Stimulated activated naive CD8-positive, alpha-beta T cell treated with anti-CD3 and anti-CD28 coated beads, Interleukin-15, Interleukin-2, amounts not matched to agents 100 ng/mL and 50 ng/mL, for 24 hours (primary cell): ENCODE measurements around the gene ZNF639.
"Not testable (repeated sequence)": the region's sequence is repeated elsewhere in the genome, so short reads cannot be mapped to it uniquely, and the experiment has no call there.

Experiments
- H3K27ac Mint-ChIP-seq: one replicate; pipeline ENCODE4 v1.8.0; 2021; ENCODE audit warnings: mild to moderate bottlenecking, mixed read lengths
- H3K27me3 Mint-ChIP-seq: one replicate; pipeline ENCODE4 v1.8.0; 2021; ENCODE audit warnings: mixed read lengths
- H3K36me3 Mint-ChIP-seq: one replicate; pipeline ENCODE4 v1.8.0; 2021; ENCODE audit warnings: low read depth, mixed read lengths
- H3K4me1 Mint-ChIP-seq: one replicate; pipeline ENCODE4 v1.8.0; 2021; ENCODE audit warnings: low read depth, mixed read lengths
- H3K4me3 Mint-ChIP-seq: one replicate; pipeline ENCODE4 v1.8.0; 2021; ENCODE audit warnings: mild to moderate bottlenecking, mixed read lengths
- H3K9me3 Mint-ChIP-seq: one replicate; pipeline ENCODE4 v1.8.0; 2021; ENCODE audit warnings: mixed read lengths

Gene ZNF639

GRCh38 chr3:179322286-179323196 lies at the start of gene ZNF639:
Gene ZNF639, plus strand, starts transcription at chr3:179323031. Its CDS starts 5,263 bp downstream, at chr3:179328294.
- Mint-ChIP-seq H3K36me3 (peaks cover 23% of the 10 kb centered on the region), H3K4me1 (peaks cover 38% of the 10 kb centered on the region), H3K4me3 (peak within 1 kb of the TSS; percentile 95), H3K27me3 (no peaks in the 10 kb centered on the region), H3K27ac (peak within 1 kb of the TSS; percentile 97), H3K9me3 (no peaks in the 10 kb centered on the region)

GRCh38 chr3:179274434-179274833 lies 48.4 kb upstream of the ZNF639 start:
- H3K9me3 Mint-ChIP-seq, H3K36me3 Mint-ChIP-seq, H3K4me3 Mint-ChIP-seq, H3K27ac Mint-ChIP-seq, H3K4me1 Mint-ChIP-seq: not testable (repeated sequence)
- peaks cover 10% of the 10 kb centered on the region for H3K27me3 Mint-ChIP-seq

- Mint-ChIP-seq H3K4me3 (no peak overlapping the region), H3K27me3 (peaks cover 16% of the 10 kb centered on the region), H3K36me3 (no peaks in the 10 kb centered on the region), H3K27ac (no peak overlapping the region), H3K9me3 (no peaks in the 10 kb centered on the region), H3K4me1 (no peaks in the 10 kb centered on the region)
These were observed 46.8 kb upstream of the ZNF639 start for GRCh38 chr3:179276001-179276400.

GRCh38 chr3:179276743-179277142 lies 46.1 kb upstream of the ZNF639 start:
- H3K36me3 Mint-ChIP-seq, result no peaks in the 10 kb centered on the region
- no peaks in the 10 kb centered on the region for H3K9me3 Mint-ChIP-seq

GRCh38 chr3:179278151-179278550 lies 44.7 kb upstream of the ZNF639 start:
- H3K27me3 Mint-ChIP-seq, result peaks cover 25% of the 10 kb centered on the region
- no peak overlapping the region for H3K4me3 Mint-ChIP-seq
- no peaks in the 10 kb centered on the region for H3K36me3 Mint-ChIP-seq
- H3K4me1 Mint-ChIP-seq, result no peaks in the 10 kb centered on the region
- H3K27ac Mint-ChIP-seq, result no peak overlapping the region
- no peaks in the 10 kb centered on the region for H3K9me3 Mint-ChIP-seq

More at GRCh38 chr3:179276743-179277142, 46.1 kb upstream of the ZNF639 start:
- Mint-ChIP-seq H3K27me3 (peaks cover 16% of the 10 kb centered on the region), H3K4me3 (no peak overlapping the region), H3K4me1 (no peaks in the 10 kb centered on the region), H3K27ac (no peak overlapping the region)

- Mint-ChIP-seq H3K4me3 (no peak overlapping the region), H3K4me1 (no peaks in the 10 kb centered on the region), H3K36me3 (no peaks in the 10 kb centered on the region), H3K27me3 (peaks cover 25% of the 10 kb centered on the region), H3K27ac (no peak overlapping the region), H3K9me3 (no peaks in the 10 kb centered on the region)
These were observed 43.7 kb upstream of the ZNF639 start for GRCh38 chr3:179278932-179279693.

- Mint-ChIP-seq H3K4me3 (no peak overlapping the region), H3K27me3 (peaks cover 29% of the 10 kb centered on the region), H3K27ac (no peak overlapping the region), H3K4me1 (no peaks in the 10 kb centered on the region), H3K9me3 (no peaks in the 10 kb centered on the region), H3K36me3 (no peaks in the 10 kb centered on the region)
These were observed 43.0 kb upstream of the ZNF639 start for GRCh38 chr3:179279837-179280236.

GRCh38 chr3:179281825-179282224 lies 41.0 kb upstream of the ZNF639 start:
- no peaks in the 10 kb centered on the region for H3K4me1 Mint-ChIP-seq

GRCh38 chr3:179286331-179286730 lies 36.5 kb upstream of the ZNF639 start:
- Mint-ChIP-seq H3K4me3 (no peak overlapping the region), H3K36me3 (no peaks in the 10 kb centered on the region), H3K9me3 (no peaks in the 10 kb centered on the region), H3K27ac (no peak overlapping the region), H3K4me1 (no peaks in the 10 kb centered on the region), H3K27me3 (peaks cover 13% of the 10 kb centered on the region)

More at GRCh38 chr3:179281825-179282224, 41.0 kb upstream of the ZNF639 start:
- Mint-ChIP-seq H3K4me3 (no peak overlapping the region), H3K27ac (no peak overlapping the region), H3K36me3 (no peaks in the 10 kb centered on the region), H3K9me3 (no peaks in the 10 kb centered on the region), H3K27me3 (peaks cover 26% of the 10 kb centered on the region)

- Mint-ChIP-seq H3K4me3 (no peak overlapping the region), H3K27me3 (peaks cover 7% of the 10 kb centered on the region), H3K27ac (no peak overlapping the region), H3K4me1 (no peaks in the 10 kb centered on the region), H3K9me3 (no peaks in the 10 kb centered on the region), H3K36me3 (no peaks in the 10 kb centered on the region)
These were observed 34.0 kb upstream of the ZNF639 start for GRCh38 chr3:179288845-179289244.

- peaks cover 7% of the 10 kb centered on the region for H3K27me3 Mint-ChIP-seq
- no peaks in the 10 kb centered on the region for H3K4me1 Mint-ChIP-seq
- H3K36me3 Mint-ChIP-seq, result no peaks in the 10 kb centered on the region
- no peaks in the 10 kb centered on the region for H3K9me3 Mint-ChIP-seq
- no peak overlapping the region for H3K27ac Mint-ChIP-seq
- H3K4me3 Mint-ChIP-seq, result no peak overlapping the region
These were observed 33.5 kb upstream of the ZNF639 start for GRCh38 chr3:179289295-179289694.

- H3K9me3 Mint-ChIP-seq, result no peaks in the 10 kb centered on the region
- H3K27ac Mint-ChIP-seq, result no peak overlapping the region
- H3K27me3 Mint-ChIP-seq, result peaks cover 24% of the 10 kb centered on the region
- no peaks in the 10 kb centered on the region for H3K4me1 Mint-ChIP-seq
- H3K36me3 Mint-ChIP-seq, result no peaks in the 10 kb centered on the region
- H3K4me3 Mint-ChIP-seq, result no peak overlapping the region
These were observed 30.4 kb upstream of the ZNF639 start for GRCh38 chr3:179292450-179292849.

GRCh38 chr3:179297971-179298725 lies 24.7 kb upstream of the ZNF639 start:
- H3K27ac Mint-ChIP-seq, result no peak overlapping the region
- peaks cover 23% of the 10 kb centered on the region for H3K27me3 Mint-ChIP-seq
- no peak overlapping the region for H3K4me3 Mint-ChIP-seq
- no peaks in the 10 kb centered on the region for H3K4me1 Mint-ChIP-seq
- peaks cover 4% of the 10 kb centered on the region for H3K9me3 Mint-ChIP-seq
- no peaks in the 10 kb centered on the region for H3K36me3 Mint-ChIP-seq

- H3K27me3 Mint-ChIP-seq, result peaks cover 26% of the 10 kb centered on the region
These were observed 23.5 kb upstream of the ZNF639 start for GRCh38 chr3:179299316-179299715.

More at GRCh38 chr3:179299316-179299715, 23.5 kb upstream of the ZNF639 start:
- Mint-ChIP-seq H3K4me3 (no peak overlapping the region), H3K36me3 (no peaks in the 10 kb centered on the region), H3K27ac (no peak overlapping the region), H3K9me3 (peaks cover 4% of the 10 kb centered on the region), H3K4me1 (no peaks in the 10 kb centered on the region)
